Renal cortex interstitium (tissue), 15 donors: ENCODE measurements around the gene CD79A. TPM values are rescaled to one million over a fixed set of nuclear protein-coding genes. Genes with fewer than 3 reads are reported as not detected.
A peak's percentile ranks its signal among the peaks of the same experiment; 100 is the strongest.

Source experiments
- DNase-seq, 11 donors: peaks; one replicate each; pipeline ENCODE4 v3.0.0-alpha.2; 2013; ENCODE audit warnings: low read depth in 9 of 11, low spot score in 4 of 11; ENCODE audit errors: extremely low read depth in 1 of 11
- long read RNA-seq, 16 experiments: transcript quantifications; one replicate each; lab custom pipeline, GENCODE V29; 2026
- polyA plus RNA-seq, 3 donors: library from polyadenylated mRNA; unstranded; fragments of 120-200 nt; gene quantifications; one replicate each; pipeline ENCODE4 v1.2.1, GENCODE V29; 2013; ENCODE audit not compliant: insufficient read length in 3 of 3

The CD79A gene
- 1 to 10 TPM in 2 of 3 donors, under 1 TPM in 1; 0.53 to 1.7 (median 1.6) TPM for polyA plus RNA-seq
- long read RNA-seq, donor 1: 0 reads
- long read RNA-seq, donor 2, partial matches to known transcripts: 0 of 1 reads
- long read RNA-seq, donor 2, other reads (novel, unspliced or antisense): 0 of 1 reads
- long read RNA-seq, donor 3, partial matches to known transcripts: 0 of 1 reads
- long read RNA-seq, donor 3, other reads (novel, unspliced or antisense): 0 of 1 reads
- long read RNA-seq, donor 4: 0 reads
- long read RNA-seq, donor 5: 0 reads
- long read RNA-seq, donor 6: 0 reads
- long read RNA-seq, donor 7: 0 reads
- long read RNA-seq, donor 8: 0 reads
- long read RNA-seq, donor 9, partial matches to known transcripts: 0 of 1 reads
- long read RNA-seq, donor 9, other reads (novel, unspliced or antisense): 0 of 1 reads
- long read RNA-seq, donor 10: 0 reads
- long read RNA-seq, donor 11: 0 reads
- long read RNA-seq, donor 12: 0 reads
- long read RNA-seq, donor 13, partial matches to known transcripts: 0 of 1 reads
- long read RNA-seq, donor 13, other reads (novel, unspliced or antisense): 0 of 1 reads
- long read RNA-seq, donor 14, partial matches to known transcripts: 0 of 1 reads
- long read RNA-seq, donor 14, other reads (novel, unspliced or antisense): 0 of 1 reads
- long read RNA-seq, donor 15: 0 reads
- long read RNA-seq, donor 16: 0 reads

DNA sequence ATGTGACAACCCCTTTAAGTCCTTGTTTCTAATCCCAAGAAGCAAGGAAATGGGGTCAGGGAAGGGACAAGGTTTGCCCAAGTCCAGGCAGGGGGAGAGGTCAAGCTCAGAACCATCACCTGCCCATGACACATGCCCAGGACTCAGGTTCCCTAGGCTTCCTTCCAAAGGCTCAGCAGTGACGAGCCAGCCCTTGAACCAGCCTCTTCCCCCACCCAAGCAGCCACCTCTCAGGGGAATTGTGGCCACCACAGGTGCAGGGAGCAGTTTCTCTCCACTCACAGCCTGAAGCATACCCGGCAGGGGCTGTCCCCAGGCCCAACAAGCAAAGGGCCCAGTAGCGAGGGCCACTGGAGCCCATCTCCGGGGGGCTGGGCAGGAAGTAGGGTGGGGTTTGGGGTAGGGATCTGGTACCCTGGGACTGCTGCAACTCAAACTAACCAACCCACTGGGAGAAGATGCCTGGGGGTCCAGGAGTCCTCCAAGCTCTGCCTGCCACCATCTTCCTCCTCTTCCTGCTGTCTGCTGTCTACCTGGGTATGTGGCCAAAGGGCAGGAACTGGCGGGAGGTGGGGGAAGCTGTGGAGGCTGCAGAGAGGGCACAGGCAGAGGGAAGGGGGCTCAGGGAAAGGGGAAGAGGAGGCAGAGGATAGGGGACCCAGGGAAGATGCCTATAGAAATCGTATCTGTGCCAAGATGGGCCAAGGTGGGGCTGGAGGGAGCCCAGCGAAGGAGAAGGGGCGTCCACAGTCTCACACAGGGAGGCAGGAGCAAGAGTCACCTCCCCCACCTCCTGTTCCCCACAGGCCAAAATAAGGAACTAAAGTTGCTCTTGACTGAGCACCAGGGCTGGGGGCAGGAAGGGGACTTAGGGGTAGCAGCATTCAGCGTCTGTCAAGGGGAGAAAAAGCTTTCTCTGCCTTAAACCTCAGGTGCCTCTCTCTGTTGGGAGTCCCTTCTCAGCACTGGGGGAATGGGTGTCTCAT is at the start of gene CD79A:
CD79A (plus strand) TSS at position 433 of the 986 bp plus-strand sequence; CDS start at position 459, 26 bp downstream.
- DNase-seq: no peak

DNA sequence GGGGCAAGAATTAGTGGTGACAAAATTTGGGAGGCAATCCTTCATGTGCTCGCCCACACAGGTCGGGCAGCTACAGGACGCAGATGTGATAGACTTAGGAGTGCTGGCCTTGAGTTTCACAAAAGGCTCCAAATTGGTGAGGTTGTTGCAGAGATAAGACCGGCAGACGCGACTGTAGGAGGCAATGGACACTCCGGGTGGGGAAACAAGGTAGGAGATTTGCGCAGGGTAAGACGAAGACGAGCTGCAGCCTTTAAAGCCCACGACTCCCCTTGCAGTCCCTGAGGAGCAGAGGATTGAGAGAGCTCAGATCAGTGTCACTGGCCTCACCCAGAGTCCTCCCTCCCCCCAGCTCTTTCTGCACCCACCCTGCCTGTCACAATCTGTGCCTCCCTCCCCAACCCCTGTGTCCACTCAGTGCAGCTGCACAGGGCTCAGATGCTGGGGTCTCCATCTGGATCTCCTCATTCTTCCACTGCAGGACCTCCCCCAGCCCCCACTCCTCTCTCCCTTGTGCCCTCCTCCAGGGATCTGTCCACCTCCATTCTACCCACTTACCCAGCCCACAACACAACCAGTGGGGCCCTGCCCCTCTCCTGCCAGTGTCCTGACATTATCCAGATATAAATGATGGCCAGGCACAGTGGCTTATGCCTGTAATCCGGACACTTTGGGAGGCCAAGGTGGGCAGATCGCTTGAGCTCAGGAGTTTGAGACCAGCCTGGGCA is 38.9 kb upstream of the CD79A start:
- no peak for DNase-seq

GRCh38 chr19:41839211-41839610 is 37.9 kb upstream of the CD79A start:
- DNase-seq: no peak

DNA sequence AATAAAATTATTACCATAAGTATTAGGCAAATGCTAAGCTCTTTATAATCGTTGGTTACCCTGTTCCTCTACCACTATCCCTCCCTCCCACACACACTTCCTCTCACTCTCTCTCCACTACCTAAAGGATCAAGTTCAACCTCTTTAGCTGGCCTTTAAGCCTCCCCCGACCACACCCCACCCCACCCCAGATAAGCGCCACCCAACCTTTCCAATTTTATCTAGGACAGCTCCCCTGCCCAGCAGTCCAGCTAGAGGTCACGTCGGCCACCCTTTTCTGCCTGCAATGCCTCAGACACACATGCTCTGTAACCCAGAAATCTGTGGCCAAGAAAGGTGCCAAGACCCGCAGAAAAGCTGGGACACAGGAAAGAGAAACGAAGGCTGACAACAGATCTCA is 33.7 kb upstream of the CD79A start:
- no peak for DNase-seq

GRCh38 chr19:41844601-41845000 is 32.5 kb upstream of the CD79A start, which contains the start of gene LYPD4:
Gene LYPD4, minus strand, starts transcription at chr19:41844683. Its CDS starts 5,398 bp downstream, at chr19:41839285.
- no peak for DNase-seq

- no peak for DNase-seq
These were observed 32.3 kb upstream of the CD79A start, which contains the start of gene DMRTC2 for GRCh38 chr19:41845001-41845050. Gene DMRTC2, plus strand, starts transcription at chr19:41845042. Its CDS starts 2,387 bp downstream, at chr19:41847429.

DNA sequence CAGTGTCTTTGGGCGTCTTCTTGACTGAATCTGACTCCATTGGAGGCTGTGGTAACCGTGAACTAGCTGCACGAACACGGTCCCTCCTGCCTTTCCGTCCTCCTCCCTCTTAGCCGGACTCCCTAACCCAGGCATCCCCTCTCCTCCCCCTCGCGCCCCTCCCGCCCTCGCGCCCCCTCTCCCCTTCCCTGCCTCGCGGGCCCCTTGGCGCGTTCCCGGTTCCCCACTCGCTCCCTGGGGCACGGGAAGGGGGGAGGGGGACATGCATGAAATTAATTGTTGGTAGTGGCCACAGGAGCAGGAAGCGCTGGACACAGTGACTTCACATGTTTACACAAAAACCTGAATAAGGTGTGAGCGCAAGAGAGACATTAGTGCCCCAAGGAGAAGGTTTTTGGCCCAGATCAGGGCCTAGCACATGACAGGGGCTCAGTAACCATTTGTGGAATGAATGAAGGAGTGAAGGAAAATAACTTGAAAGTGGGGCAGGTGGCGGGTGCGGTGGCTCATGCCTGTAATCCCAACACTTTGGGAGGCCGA is 32.0 kb upstream of the CD79A start:
- DNase-seq: no peak

GRCh38 chr19:41847351-41848105 is 29.6 kb upstream of the CD79A start:
- no peak for DNase-seq

DNA sequence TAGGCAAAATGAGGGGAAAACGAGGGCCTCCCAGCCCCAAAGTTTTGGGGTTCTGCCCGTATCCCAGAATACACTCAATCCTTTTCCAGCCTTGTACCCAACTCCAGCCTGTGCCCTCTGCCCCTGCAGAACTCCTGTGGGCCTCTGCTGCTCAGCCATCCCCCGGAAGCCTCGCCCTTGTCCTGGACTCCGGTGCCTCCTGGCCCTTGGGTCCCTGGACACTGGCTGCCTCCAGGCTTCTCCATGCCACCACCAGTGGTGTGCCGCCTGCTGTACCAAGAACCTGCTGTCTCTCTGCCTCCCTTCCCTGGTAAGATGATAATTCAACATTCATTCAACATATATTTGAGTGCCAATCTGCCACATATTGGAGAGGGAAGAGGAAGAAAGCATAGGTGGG is 28.4 kb upstream of the CD79A start:
- DNase-seq: no peak

DNA sequence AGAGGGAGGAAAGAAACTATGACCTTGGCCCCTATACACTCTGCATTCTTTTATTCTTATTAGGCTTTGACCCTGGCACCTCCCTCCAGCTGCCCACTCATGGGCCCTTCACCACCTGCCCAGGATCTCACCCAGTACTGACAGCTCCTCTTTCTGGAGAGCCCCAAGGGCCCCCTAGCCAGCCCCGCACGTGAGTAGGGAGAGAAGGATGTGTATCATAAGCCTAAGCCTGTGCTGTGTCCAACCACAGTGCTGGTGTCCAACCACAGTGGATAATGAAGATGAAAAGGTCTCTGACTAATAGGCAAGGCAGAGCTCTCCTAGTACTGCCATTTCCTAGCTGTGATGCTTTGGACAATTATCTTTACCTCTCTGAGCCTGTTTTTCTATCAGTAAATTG is 28.0 kb upstream of the CD79A start:
- no peak for DNase-seq

- no peak for DNase-seq
These were observed 26.7 kb upstream of the CD79A start for GRCh38 chr19:41850381-41850780.

DNA sequence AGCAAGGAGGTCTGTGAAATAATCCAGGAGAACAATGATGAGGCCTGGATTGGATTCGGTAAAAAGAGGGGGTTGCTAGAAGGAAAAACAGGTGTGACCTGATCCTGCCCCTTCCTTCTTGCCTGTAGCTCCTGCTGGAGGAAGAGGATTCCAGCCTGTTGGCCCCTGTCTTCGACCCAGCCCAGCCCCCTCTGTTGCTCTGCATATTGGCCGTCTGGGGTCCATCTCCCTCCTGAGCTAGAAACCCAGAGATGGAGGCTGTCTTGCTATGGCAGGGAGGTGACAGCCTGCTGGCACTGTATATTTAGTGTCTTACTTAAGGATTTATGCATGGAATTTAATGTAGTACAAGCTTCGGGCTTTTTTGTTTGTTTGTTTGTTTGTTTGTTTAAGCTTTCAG is 25.6 kb upstream of the CD79A start:
- DNase-seq: no peak

DNA sequence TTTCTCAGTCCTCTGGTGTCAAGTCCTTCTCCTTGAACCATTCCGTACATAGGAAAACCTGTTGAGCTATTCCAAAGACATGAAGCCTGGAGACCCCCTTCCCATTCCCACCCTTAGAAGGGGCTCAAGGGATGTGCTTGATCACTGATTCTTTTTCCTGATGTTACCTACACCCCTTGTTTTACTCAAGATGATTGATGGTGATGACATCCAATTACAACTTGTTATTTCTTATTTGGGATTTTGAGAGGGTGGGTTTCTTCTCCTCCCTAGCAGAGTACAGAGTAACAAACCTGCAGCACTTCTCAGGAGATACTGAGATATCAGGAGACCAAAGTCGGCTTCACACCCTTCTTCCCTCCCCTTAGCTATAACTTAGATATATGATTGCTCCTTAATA is 23.7 kb upstream of the CD79A start:
- DNase-seq: no peak

- no peak for DNase-seq
These were observed 23.3 kb upstream of the CD79A start for GRCh38 chr19:41853768-41854167.

- DNase-seq: no peak
These were observed 17.9 kb upstream of the CD79A start for GRCh38 chr19:41859213-41859617.

GRCh38 chr19:41859618-41860418 is 17.3 kb upstream of the CD79A start, which contains the start of gene RPS19:
Gene RPS19, plus strand, starts transcription at chr19:41860255. Its CDS starts 520 bp downstream, at chr19:41860775.
- DNase-seq: peak; percentile 98 to 100 (median 99)

DNA sequence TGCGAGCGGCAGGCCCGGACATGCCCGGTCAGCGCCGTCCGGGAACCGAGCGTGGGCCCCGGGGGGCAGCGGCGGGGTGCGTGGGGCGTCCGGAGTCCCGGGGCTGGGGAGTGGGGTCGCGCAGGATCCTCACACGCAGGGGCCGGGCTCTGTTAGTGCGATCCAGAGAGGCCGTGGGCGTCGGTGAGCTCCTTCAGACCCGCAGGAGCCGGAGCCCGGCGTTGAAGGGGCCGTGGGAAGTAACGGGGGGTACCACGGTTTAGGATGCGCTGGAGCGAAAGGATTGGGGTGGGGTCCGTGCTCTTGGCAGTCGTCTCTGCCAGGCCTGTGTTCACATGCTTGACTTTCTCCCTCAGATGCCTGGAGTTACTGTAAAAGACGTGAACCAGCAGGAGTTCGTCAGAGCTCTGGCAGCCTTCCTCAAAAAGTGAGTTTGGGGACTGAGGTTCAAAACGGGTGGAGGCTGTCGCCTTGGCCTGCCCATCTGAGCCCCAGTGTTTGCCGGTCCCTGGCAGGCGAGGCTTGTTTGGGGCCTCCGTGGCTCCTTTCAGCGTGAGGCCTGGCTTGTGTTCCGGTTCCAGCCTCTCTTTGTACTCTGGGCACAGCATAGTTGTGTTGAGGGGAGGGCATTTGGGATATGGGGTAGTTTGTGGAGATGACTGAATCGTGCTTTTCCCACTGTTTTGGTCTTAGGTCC is 16.5 kb upstream of the CD79A start:
- DNase-seq: no peak
